Adipocyte (in vitro differentiated cells): Measurements from ENCODE around the gene TFDP1.

Experiments used
- DNase-seq: peaks from one replicate; pipeline ENCODE4 v3.0.0-alpha.2; 2015; ENCODE audit warnings: low read depth
- H3K27me3 ChIP-seq: replicated peaks from 2 replicates; pipeline ENCODE4 v1.7.0; 2013; ENCODE audit warnings: mild to moderate bottlenecking, low read length, moderate library complexity; ENCODE audit not compliant: control insufficient read depth, insufficient read depth
- H3K36me3 ChIP-seq: 2 replicates; pipeline ENCODE4 v1.7.0; 2013; ENCODE audit warnings: low read length, mild to moderate bottlenecking, moderate library complexity; ENCODE audit not compliant: control insufficient read depth, insufficient read depth, severe bottlenecking
- H3K4me1 ChIP-seq: 2 replicates; pipeline ENCODE4 v1.7.0; 2013; ENCODE audit warnings: mild to moderate bottlenecking, low read length, moderate library complexity; ENCODE audit not compliant: control insufficient read depth, insufficient read depth
- H3K4me3 ChIP-seq: 2 replicates; pipeline ENCODE4 v1.7.0; 2013; ENCODE audit warnings: mild to moderate bottlenecking, low read length, moderate library complexity
- H3K9ac ChIP-seq: 2 replicates; pipeline ENCODE4 v1.7.0; 2013; ENCODE audit warnings: mild to moderate bottlenecking, low read length, moderate library complexity
- H3K9me3 ChIP-seq: 2 replicates; pipeline ENCODE4 v1.7.0; 2013; ENCODE audit warnings: mild to moderate bottlenecking, low read length, moderate library complexity; ENCODE audit not compliant: control insufficient read depth

Gene TFDP1

GRCh38 chr13:113602291-113602988 is 17.9 kb downstream of the TFDP1 start:
- no peak overlapping the region for H3K4me3 ChIP-seq
- DNase-seq, result no peak
- no peaks in the 10 kb centered on the region for H3K4me1 ChIP-seq
- no peak overlapping the region for H3K9ac ChIP-seq
- peaks cover 34% of the 10 kb centered on the region for H3K36me3 ChIP-seq
- no peaks in the 10 kb centered on the region for H3K9me3 ChIP-seq
- H3K27me3 ChIP-seq, result no peaks in the 10 kb centered on the region

GRCh38 chr13:113603116-113603710 is 18.7 kb downstream of the TFDP1 start:
- no peaks in the 10 kb centered on the region for H3K27me3 ChIP-seq
- no peak overlapping the region for H3K9ac ChIP-seq
- H3K4me1 ChIP-seq, result no peaks in the 10 kb centered on the region
- H3K4me3 ChIP-seq, result no peak overlapping the region
- no peaks in the 10 kb centered on the region for H3K9me3 ChIP-seq
- DNase-seq, result no peak
- peaks cover 30% of the 10 kb centered on the region for H3K36me3 ChIP-seq

DNA sequence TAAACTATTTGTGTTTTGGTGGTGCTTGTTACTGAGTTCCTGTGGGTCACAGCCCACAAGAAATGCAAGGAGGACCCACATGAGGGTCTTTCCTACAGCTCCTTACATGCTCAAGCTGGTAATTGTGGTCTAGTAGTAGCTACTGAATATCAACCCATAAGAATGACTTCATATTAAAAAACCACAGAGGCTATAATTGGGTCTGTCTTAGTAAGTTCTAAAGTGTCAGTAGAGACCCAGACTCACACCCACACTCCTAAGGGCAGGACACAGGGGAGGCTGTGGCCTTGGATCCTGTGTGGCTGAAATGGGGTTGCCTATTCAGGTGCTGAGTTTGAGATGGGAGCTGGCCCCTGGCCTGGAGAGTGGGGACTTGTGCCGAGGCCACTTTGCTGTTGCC is 19.6 kb downstream of the TFDP1 start:
- Histone ChIP-seq H3K9me3 (no peaks in the 10 kb centered on the region), H3K9ac (no peak overlapping the region), H3K4me1 (no peaks in the 10 kb centered on the region), H3K36me3 (peaks cover 31% of the 10 kb centered on the region), H3K27me3 (no peaks in the 10 kb centered on the region), H3K4me3 (no peak overlapping the region)
- no peak for DNase-seq

GRCh38 chr13:113605461-113605860 is 20.9 kb downstream of the TFDP1 start:
- Histone ChIP-seq H3K27me3 (no peaks in the 10 kb centered on the region), H3K9ac (no peak overlapping the region), H3K4me3 (no peak overlapping the region), H3K36me3 (peaks cover 27% of the 10 kb centered on the region), H3K9me3 (no peaks in the 10 kb centered on the region), H3K4me1 (no peaks in the 10 kb centered on the region)
- DNase-seq, result no peak

DNA sequence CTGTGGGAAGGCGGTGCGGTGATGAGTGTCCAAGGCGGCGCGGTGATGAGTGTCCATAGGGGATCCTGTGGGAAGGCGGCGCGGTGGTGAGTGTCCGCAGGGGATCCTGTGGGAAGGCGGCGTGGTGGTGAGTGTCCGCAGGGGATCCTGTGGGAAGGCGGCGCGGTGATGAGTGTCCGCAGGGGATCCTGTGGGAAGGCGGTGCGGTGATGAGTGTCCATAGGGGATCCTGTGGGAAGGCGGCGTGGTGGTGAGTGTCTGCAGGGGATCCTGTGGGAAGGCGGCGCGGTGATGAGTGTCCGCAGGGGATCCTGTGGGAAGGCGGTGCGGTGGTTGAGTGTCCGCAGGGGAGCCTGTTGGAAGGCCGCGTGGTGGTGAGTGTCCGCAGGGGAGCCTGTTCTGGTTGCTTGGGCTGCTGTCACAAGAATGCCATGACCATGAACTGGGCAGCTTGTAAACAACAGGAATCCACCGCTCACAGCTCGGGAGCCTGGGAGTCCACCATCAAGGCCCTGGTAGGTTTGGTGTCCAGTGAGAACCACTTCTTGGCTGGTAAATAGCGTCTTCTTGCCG is 21.4 kb downstream of the TFDP1 start:
- DNase-seq, result no peak
- H3K4me3 ChIP-seq, result no peak overlapping the region
- peaks cover 26% of the 10 kb centered on the region for H3K36me3 ChIP-seq
- no peak overlapping the region for H3K9ac ChIP-seq
- no peaks in the 10 kb centered on the region for H3K4me1 ChIP-seq
- no peaks in the 10 kb centered on the region for H3K27me3 ChIP-seq
- H3K9me3 ChIP-seq, result no peaks in the 10 kb centered on the region

GRCh38 chr13:113607056-113607888 is 22.7 kb downstream of the TFDP1 start:
- no peak overlapping the region for H3K4me3 ChIP-seq
- no peak overlapping the region for H3K9ac ChIP-seq
- no peaks in the 10 kb centered on the region for H3K9me3 ChIP-seq
- peaks cover 37% of the 10 kb centered on the region for H3K36me3 ChIP-seq
- no peaks in the 10 kb centered on the region for H3K4me1 ChIP-seq
- DNase-seq, result no peak
- no peaks in the 10 kb centered on the region for H3K27me3 ChIP-seq

GRCh38 chr13:113607889-113608635 is 23.5 kb downstream of the TFDP1 start:
- no peak for DNase-seq
- H3K4me3 ChIP-seq, result no peak overlapping the region
- no peaks in the 10 kb centered on the region for H3K9me3 ChIP-seq
- no peak overlapping the region for H3K9ac ChIP-seq
- peaks cover 41% of the 10 kb centered on the region for H3K36me3 ChIP-seq
- H3K27me3 ChIP-seq, result no peaks in the 10 kb centered on the region
- no peaks in the 10 kb centered on the region for H3K4me1 ChIP-seq

- no peak overlapping the region for H3K4me3 ChIP-seq
- H3K36me3 ChIP-seq, result peaks cover 41% of the 10 kb centered on the region
Observed at GRCh38 chr13:113608967-113609533, 24.5 kb downstream of the TFDP1 start.

DNA sequence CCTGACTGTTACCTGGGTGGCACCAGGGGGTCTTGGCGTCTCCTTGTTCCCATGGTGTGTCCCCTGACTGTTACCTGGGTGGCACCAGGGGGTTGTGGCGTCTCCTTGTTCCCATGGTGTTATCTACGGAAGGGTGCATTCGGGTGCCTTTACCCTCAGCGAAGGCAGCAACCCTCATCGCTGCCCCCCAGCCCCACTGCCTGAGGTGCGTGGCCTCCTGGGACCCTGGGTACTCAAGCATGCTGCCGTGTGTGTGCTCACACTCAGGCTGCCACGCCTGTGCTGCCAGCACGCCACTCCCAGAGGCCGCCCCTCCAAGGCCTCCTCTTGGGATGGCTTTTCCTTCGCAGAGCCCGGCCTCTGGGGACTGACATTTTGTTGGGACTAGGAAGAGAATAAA is 25.1 kb downstream of the TFDP1 start:
- Histone ChIP-seq H3K9me3 (no peaks in the 10 kb centered on the region), H3K9ac (no peak overlapping the region), H3K27me3 (no peaks in the 10 kb centered on the region), H3K4me1 (no peaks in the 10 kb centered on the region), H3K4me3 (no peak overlapping the region), H3K36me3 (peaks cover 41% of the 10 kb centered on the region)
- no peak for DNase-seq

More at GRCh38 chr13:113608967-113609533, 24.5 kb downstream of the TFDP1 start:
- no peak for DNase-seq
- no peaks in the 10 kb centered on the region for H3K9me3 ChIP-seq
- H3K27me3 ChIP-seq, result no peaks in the 10 kb centered on the region
- H3K4me1 ChIP-seq, result no peaks in the 10 kb centered on the region
- no peak overlapping the region for H3K9ac ChIP-seq

- Histone ChIP-seq H3K4me3 (no peak overlapping the region), H3K36me3 (peaks cover 41% of the 10 kb centered on the region), H3K9ac (no peak overlapping the region), H3K9me3 (no peaks in the 10 kb centered on the region), H3K4me1 (no peaks in the 10 kb centered on the region), H3K27me3 (no peaks in the 10 kb centered on the region)
- DNase-seq, result no peak
Observed at GRCh38 chr13:113610266-113610665, 25.7 kb downstream of the TFDP1 start.
